A673 (cell line): ENCODE data around the gene FRMD3. TPM values are rescaled to one million over a fixed set of nuclear protein-coding genes. Genes with fewer than 3 reads are reported as not detected.

Experiments
- BruUV-seq: library from RNA; stranded (reverse); fragments of 400-500 nt; replicated peaks from 2 replicates; lab custom pipeline; 2021; lab: Mats Ljungman, UMichigan
- CTCF ChIA-PET: fragments of 300-600 bp; sonication (Branson Sonifier 250); formaldehyde crosslinking; loops from one replicate; lab custom pipeline; 2022; ENCODE audit warnings: antibody characterized with exemption; lab: Charles Lee
- POLR2A ChIA-PET: fragments of 300-600 bp; sonication (Branson Sonifier 250); formaldehyde crosslinking; loops from one replicate; lab custom pipeline; 2022; ENCODE audit warnings: antibody characterized with exemption; ENCODE audit not compliant: low non-redundant PET; lab: Charles Lee
- DNase-seq: peaks from one replicate; pipeline ENCODE4 v3.0.0-alpha.2; 2015; ENCODE audit warnings: low spot score
- H3K27ac ChIP-seq: fragments of 200-600 bp; sonication (generic); 2 replicates; pipeline ENCODE4 v1.5.1; 2016; ENCODE audit warnings: mixed run types, low read depth, mild to moderate bottlenecking, mixed read lengths, antibody characterized with exemption, low read length; ENCODE audit not compliant: poor library complexity, severe bottlenecking
- H3K27me3 ChIP-seq: fragments of 200-600 bp; sonication (generic); replicated peaks from 2 replicates; pipeline ENCODE4 v1.6.1; 2017; ENCODE audit warnings: mixed run types, low read depth, mild to moderate bottlenecking, mixed read lengths, antibody characterized with exemption, low read length; ENCODE audit not compliant: insufficient read depth, poor library complexity
- H3K36me3 ChIP-seq: fragments of 200-600 bp; sonication (generic); 2 replicates; pipeline ENCODE4 v1.6.1; 2016; ENCODE audit warnings: mixed run types, mild to moderate bottlenecking, mixed read lengths, antibody characterized with exemption, low read length; ENCODE audit not compliant: insufficient read depth, poor library complexity, severe bottlenecking
- H3K4me1 ChIP-seq: fragments of 200-600 bp; sonication (generic); 2 replicates; pipeline ENCODE4 v1.6.1; 2017; ENCODE audit warnings: mixed run types, mild to moderate bottlenecking, mixed read lengths, antibody characterized with exemption, low read length; ENCODE audit not compliant: insufficient read depth, poor library complexity, severe bottlenecking
- H3K4me3 ChIP-seq: fragments of 200-600 bp; sonication (generic); 2 replicates; pipeline ENCODE4 v1.5.1; 2016; ENCODE audit warnings: low read depth, mixed run types, mild to moderate bottlenecking, mixed read lengths, low read length; ENCODE audit not compliant: poor library complexity, severe bottlenecking
- H3K9me3 ChIP-seq: fragments of 200-600 bp; sonication (generic); 2 replicates; pipeline ENCODE4 v1.6.1; 2016; ENCODE audit warnings: mixed run types, low read depth, mild to moderate bottlenecking, mixed read lengths, antibody characterized with exemption, low read length; ENCODE audit not compliant: poor library complexity, severe bottlenecking
- EZH2 ChIP-seq: fragments of 200-600 bp; sonication (generic); IDR thresholded peaks from 2 replicates; pipeline ENCODE4 v1.6.1; 2017; ENCODE audit warnings: borderline replicate concordance, low read depth, mild to moderate bottlenecking, mixed read lengths, antibody characterized with exemption, low read length; ENCODE audit not compliant: poor library complexity, severe bottlenecking
- intact Hi-C: fragments of 100-400 bp; cut with micrococcal nuclease; formaldehyde crosslinking; loops from one replicate; pipeline ENCODE4 v1.10.0; 2022; ENCODE audit not compliant: unreplicated experiment
- total RNA-seq: library from RNA; stranded (reverse); gene quantifications from 2 replicates; pipeline ENCODE4 v1.2.3, GENCODE V29; 2021
- TF ChIP-seq, protein P1 (sequence below): fragments of 300-800, 200-600 bp; sonication (generic); conservative IDR thresholded peaks from 2 replicates; pipeline ENCODE4 v1.5.1; 2017; ENCODE audit warnings: low read depth, mild to moderate bottlenecking, antibody characterized with exemption, low read length, moderate library complexity, mixed read lengths

FRMD3 gene
- total RNA-seq, 1 experiment from 2014 or later, result 1.0 TPM

- no peaks in the 10 kb centered on the region for H3K36me3 ChIP-seq
- POLR2A ChIA-PET, result no interaction called here
- CTCF ChIA-PET, result interaction anchor here (0.6 kb wide), 1 partner anchor 12 kb away, joined by 4 read pairs; no protein-coding TSS in a partner anchor
- H3K27me3 ChIP-seq, result no peaks in the 10 kb centered on the region
- no peak overlapping the region for H3K27ac ChIP-seq
- intact Hi-C loops, result loop anchor here (5.0 to 10.0 kb wide), 2 partner anchors 267 to 584 kb away; no protein-coding TSS in a partner anchor
- H3K9me3 ChIP-seq, result no peaks in the 10 kb centered on the region
- TF ChIP-seq EZH2, result no peak
- TF ChIP-seq, protein P1, sequence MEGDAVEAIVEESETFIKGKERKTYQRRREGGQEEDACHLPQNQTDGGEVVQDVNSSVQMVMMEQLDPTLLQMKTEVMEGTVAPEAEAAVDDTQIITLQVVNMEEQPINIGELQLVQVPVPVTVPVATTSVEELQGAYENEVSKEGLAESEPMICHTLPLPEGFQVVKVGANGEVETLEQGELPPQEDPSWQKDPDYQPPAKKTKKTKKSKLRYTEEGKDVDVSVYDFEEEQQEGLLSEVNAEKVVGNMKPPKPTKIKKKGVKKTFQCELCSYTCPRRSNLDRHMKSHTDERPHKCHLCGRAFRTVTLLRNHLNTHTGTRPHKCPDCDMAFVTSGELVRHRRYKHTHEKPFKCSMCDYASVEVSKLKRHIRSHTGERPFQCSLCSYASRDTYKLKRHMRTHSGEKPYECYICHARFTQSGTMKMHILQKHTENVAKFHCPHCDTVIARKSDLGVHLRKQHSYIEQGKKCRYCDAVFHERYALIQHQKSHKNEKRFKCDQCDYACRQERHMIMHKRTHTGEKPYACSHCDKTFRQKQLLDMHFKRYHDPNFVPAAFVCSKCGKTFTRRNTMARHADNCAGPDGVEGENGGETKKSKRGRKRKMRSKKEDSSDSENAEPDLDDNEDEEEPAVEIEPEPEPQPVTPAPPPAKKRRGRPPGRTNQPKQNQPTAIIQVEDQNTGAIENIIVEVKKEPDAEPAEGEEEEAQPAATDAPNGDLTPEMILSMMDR, result peak; percentile 38; the same call in 1 of the 2 replicates
- peaks cover 7% of the 10 kb centered on the region for H3K4me1 ChIP-seq
- peak; percentile 24 for DNase-seq
- no peak overlapping the region for H3K4me3 ChIP-seq
- BruUV-seq, result no TSS peak
Measured at GRCh38 chr9:83330207-83331196, 207.7 kb downstream of the FRMD3 start.

DNA sequence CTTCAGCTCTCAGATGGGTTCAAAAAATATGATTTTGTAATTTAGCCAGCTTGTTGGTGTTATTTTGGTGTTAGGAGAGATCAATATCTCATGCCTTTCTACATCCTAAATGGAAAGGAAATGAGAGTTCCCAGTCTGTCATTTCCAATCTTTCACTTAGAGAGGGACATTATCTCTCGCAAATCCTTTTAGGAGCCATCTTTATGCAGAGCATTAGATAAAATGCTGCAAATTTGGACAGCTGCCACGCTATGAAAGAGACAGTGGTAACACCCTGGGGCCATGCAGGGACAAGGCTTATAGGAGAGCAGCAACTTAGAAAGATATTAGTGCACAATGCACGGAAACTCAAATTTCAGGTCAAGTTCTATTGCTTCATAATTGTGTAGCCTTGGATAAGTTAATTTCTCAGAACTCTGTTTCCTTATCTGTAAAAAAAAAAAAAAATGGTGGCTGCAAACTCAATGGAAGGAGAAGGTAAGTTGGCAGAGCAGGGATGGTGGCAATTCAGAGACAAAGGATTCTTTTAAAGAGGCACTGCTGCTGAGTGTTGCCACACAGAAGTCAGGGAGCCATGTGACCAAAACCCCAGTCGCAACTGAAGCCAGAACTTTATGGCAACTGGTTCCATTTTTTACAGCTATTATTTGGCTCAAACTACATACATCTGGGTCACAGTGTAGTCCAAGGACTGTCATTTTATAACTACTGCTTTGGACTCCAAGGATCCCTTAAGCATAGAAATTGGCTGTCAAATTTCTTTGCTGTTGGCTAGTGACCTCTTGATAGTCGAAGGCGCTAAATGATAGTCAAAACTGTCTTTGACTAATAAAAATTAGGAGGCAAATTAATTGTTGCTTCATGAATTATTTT lies 210.2 kb downstream of the FRMD3 start:
- H3K4me3 ChIP-seq, result no peak overlapping the region
- DNase-seq, result peak; percentile 57
- peaks cover 7% of the 10 kb centered on the region for H3K4me1 ChIP-seq
- H3K27ac ChIP-seq, result no peak overlapping the region
- intact Hi-C loops, result no loop called here
- H3K27me3 ChIP-seq, result no peaks in the 10 kb centered on the region
- POLR2A ChIA-PET, result interaction anchor here (0.5 kb wide), 1 partner anchor 168 kb away, joined by 3 read pairs; no protein-coding TSS in a partner anchor
- TF ChIP-seq, protein P1, result no peak
- TF ChIP-seq EZH2, result no peak
- no peaks in the 10 kb centered on the region for H3K36me3 ChIP-seq
- BruUV-seq, result no TSS peak
- CTCF ChIA-PET, result no interaction called here
- H3K9me3 ChIP-seq, result no peaks in the 10 kb centered on the region

- H3K27ac ChIP-seq, result no peak overlapping the region
- intact Hi-C loops, result no loop called here
- ChIA-PET POLR2A (interaction anchor here (0.5 kb wide), 1 partner anchor 168 kb away, joined by 3 read pairs; no protein-coding TSS in a partner anchor), CTCF (no interaction called here)
- H3K36me3 ChIP-seq, result no peaks in the 10 kb centered on the region
- no peaks in the 10 kb centered on the region for H3K9me3 ChIP-seq
- TF ChIP-seq, protein P1, result no peak
- TF ChIP-seq EZH2, result no peak
- no peaks in the 10 kb centered on the region for H3K27me3 ChIP-seq
- DNase-seq, result peak; percentile 28
- peaks cover 7% of the 10 kb centered on the region for H3K4me1 ChIP-seq
- BruUV-seq, result no TSS peak
- H3K4me3 ChIP-seq, result no peak overlapping the region
Measured at GRCh38 chr9:83327323-83327722, 210.9 kb downstream of the FRMD3 start.
